ENCODE data around the gene RUVBL1. TPM values are rescaled to one million over a fixed set of nuclear protein-coding genes. Genes with fewer than 3 reads are reported as not detected.

RUVBL1 gene
- total RNA-seq, 1 donor from 2014 or later: 18.8 TPM

DNA sequence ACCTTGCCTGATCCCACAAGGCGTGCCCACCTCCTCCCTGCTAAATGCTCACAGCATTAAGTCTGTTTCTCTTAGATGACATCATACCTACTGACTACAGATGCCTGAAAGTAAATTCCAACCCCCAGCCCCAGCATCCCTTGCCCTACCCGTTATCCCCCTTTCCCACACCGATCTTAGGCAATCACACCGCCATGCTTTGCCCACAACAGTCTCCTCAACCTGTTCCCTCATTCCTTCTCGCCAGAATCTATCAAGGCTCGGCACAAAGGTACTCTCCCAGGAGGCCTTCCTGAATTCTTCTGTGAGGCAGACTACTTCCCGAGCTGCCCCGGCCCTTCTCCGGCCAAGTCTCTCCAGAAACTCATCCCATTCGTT is 72.2 kb downstream of the RUVBL1 start:
- H3K27me3 Mint-ChIP-seq (ENCODE audit: low read depth): no peaks in the 10 kb centered on the region
- H3K9me3 Mint-ChIP-seq (ENCODE audit: low read depth): no peaks in the 10 kb centered on the region
- H3K36me3 Mint-ChIP-seq (ENCODE audit: low read depth): peaks cover 28% of the 10 kb centered on the region
- peak overlapping the region; percentile 91 for H3K27ac Mint-ChIP-seq (ENCODE audit: unreplicated experiment)
- H3K4me1 Mint-ChIP-seq (ENCODE audit: low read depth): peaks cover 45% of the 10 kb centered on the region
- DNase-seq (ENCODE audit: low spot score): no peak
- H3K4me3 Mint-ChIP-seq (ENCODE audit: unreplicated experiment): peak overlapping the region; percentile 92
- TF ChIP-seq, protein P1, sequence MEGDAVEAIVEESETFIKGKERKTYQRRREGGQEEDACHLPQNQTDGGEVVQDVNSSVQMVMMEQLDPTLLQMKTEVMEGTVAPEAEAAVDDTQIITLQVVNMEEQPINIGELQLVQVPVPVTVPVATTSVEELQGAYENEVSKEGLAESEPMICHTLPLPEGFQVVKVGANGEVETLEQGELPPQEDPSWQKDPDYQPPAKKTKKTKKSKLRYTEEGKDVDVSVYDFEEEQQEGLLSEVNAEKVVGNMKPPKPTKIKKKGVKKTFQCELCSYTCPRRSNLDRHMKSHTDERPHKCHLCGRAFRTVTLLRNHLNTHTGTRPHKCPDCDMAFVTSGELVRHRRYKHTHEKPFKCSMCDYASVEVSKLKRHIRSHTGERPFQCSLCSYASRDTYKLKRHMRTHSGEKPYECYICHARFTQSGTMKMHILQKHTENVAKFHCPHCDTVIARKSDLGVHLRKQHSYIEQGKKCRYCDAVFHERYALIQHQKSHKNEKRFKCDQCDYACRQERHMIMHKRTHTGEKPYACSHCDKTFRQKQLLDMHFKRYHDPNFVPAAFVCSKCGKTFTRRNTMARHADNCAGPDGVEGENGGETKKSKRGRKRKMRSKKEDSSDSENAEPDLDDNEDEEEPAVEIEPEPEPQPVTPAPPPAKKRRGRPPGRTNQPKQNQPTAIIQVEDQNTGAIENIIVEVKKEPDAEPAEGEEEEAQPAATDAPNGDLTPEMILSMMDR (IDR thresholded peaks at IDR 0.05): no peak

GRCh38 chr3:128050597-128050996 is 73.0 kb downstream of the RUVBL1 start:
- DNase-seq (ENCODE audit: low spot score): no peak
- Mint-ChIP-seq H3K27me3 (ENCODE audit: low read depth) (peaks cover 2% of the 10 kb centered on the region), H3K36me3 (ENCODE audit: low read depth) (peaks cover 24% of the 10 kb centered on the region), H3K9me3 (ENCODE audit: low read depth) (no peaks in the 10 kb centered on the region), H3K27ac (ENCODE audit: unreplicated experiment) (no peak overlapping the region), H3K4me3 (ENCODE audit: unreplicated experiment) (no peak overlapping the region), H3K4me1 (ENCODE audit: low read depth) (peaks cover 37% of the 10 kb centered on the region)
- TF ChIP-seq, protein P1 (IDR thresholded peaks at IDR 0.05): no peak

DNA sequence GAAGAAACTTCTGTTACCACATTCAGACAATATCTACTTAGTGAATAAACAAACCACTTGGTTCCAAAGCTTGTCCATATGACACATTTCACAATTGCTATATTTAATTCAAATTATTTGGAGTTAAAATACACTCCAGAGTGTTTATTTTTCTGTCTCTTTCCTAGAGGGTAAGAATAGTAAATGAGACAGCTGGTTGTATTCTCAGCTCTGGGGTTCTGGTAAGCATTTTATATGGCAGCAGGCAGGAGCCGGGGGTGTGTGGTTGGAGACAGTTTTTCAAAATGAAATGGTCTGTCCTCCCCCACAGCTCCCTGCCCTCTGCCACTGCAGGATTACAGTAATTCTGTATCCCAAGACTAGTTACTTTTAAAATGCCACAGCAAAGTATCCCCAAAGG is 82.3 kb downstream of the RUVBL1 start:
- H3K27me3 Mint-ChIP-seq (ENCODE audit: low read depth): peaks cover 18% of the 10 kb centered on the region
- H3K36me3 Mint-ChIP-seq (ENCODE audit: low read depth): peaks cover 2% of the 10 kb centered on the region
- no peaks in the 10 kb centered on the region for H3K4me1 Mint-ChIP-seq (ENCODE audit: low read depth)
- no peak for DNase-seq (ENCODE audit: low spot score)
- no peaks in the 10 kb centered on the region for H3K9me3 Mint-ChIP-seq (ENCODE audit: low read depth)
- no peak overlapping the region for H3K27ac Mint-ChIP-seq (ENCODE audit: unreplicated experiment)
- TF ChIP-seq, protein P1 (IDR thresholded peaks at IDR 0.05): no peak
- H3K4me3 Mint-ChIP-seq (ENCODE audit: unreplicated experiment): no peak overlapping the region

- H3K27ac Mint-ChIP-seq (ENCODE audit: unreplicated experiment): no peak overlapping the region
- peaks cover under 1% of the 10 kb centered on the region for H3K4me1 Mint-ChIP-seq (ENCODE audit: low read depth)
- DNase-seq (ENCODE audit: low spot score): no peak
- H3K9me3 Mint-ChIP-seq (ENCODE audit: low read depth): no peaks in the 10 kb centered on the region
- H3K27me3 Mint-ChIP-seq (ENCODE audit: low read depth): peaks cover 17% of the 10 kb centered on the region
- peaks cover 2% of the 10 kb centered on the region for H3K36me3 Mint-ChIP-seq (ENCODE audit: low read depth)
- TF ChIP-seq, protein P1 (IDR thresholded peaks at IDR 0.05): no peak
- no peak overlapping the region for H3K4me3 Mint-ChIP-seq (ENCODE audit: unreplicated experiment)
These were observed 83.0 kb downstream of the RUVBL1 start for GRCh38 chr3:128040660-128041059.

DNA sequence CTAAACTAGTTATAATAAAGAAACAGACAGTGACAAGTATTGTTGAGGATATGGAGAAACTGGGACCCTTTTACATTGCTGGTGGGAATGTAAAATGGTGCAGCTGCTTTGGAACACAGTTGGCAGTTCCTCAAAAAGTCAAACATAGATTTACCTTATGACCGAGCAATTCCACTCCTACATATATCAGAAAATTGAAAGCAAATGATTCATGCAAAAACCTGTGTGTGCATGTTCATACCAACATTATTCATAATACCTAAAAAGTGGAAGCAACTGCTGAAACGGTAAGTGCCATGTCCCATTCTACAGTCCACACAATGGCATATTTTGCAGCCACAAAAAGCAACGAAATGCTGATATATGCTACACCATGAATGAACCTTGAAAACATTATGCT is 83.6 kb downstream of the RUVBL1 start:
- Mint-ChIP-seq H3K4me1 (ENCODE audit: low read depth) (peaks cover 3% of the 10 kb centered on the region), H3K27ac (ENCODE audit: unreplicated experiment) (no peak overlapping the region), H3K27me3 (ENCODE audit: low read depth) (peaks cover 17% of the 10 kb centered on the region), H3K36me3 (ENCODE audit: low read depth) (peaks cover 2% of the 10 kb centered on the region), H3K4me3 (ENCODE audit: unreplicated experiment) (no peak overlapping the region), H3K9me3 (ENCODE audit: low read depth) (no peaks in the 10 kb centered on the region)
- DNase-seq (ENCODE audit: low spot score): no peak
- TF ChIP-seq, protein P1 (IDR thresholded peaks at IDR 0.05): no peak

Data from chondrocyte (in vitro differentiated cells).